ENCODE data around the gene CCDC28A.

DNA sequence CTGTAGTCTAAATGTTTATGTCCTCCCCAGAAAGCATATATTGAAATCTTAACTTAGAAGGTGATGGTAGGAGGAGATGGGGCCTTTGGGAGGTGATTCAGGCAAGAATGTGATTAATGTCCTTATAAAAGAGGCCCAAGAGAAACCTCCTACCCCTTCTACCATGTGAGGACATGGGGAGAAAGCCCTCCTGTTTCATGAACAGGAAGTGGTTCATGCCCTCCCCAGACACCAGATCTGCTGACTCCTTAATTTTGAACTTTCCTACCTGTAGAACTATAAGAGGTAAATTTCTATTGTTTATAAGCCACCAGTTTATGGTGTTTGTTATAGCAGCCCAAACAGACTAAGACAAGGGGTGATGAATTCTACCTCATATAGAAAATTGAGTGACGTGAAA lies 13.6 kb downstream of the CCDC28A start:
- TF ChIP-seq CTCF (IDR thresholded peaks at IDR 0.05 in 4 of 5, conservative IDR thresholded peaks at IDR 0.05 in 1 of 5) = no peak
- no peak for TF ChIP-seq POLR2A (IDR thresholded peaks at IDR 0.05)
